CD14-positive monocyte (primary cell): Measurements from ENCODE around the gene MRPL30. TPM values are rescaled to one million over a fixed set of nuclear protein-coding genes. Genes with fewer than 3 reads are reported as not detected.

Experiments
- DNase-seq, 3 donors: peaks; one replicate each; pipeline ENCODE4 v3.0.0-alpha.2; 2011 to 2022
- H2AFZ ChIP-seq: 2 replicates; pipeline ENCODE4 v1.6.0; 2012; ENCODE audit warnings: mild to moderate bottlenecking, low read depth, low read length, inconsistent platforms; ENCODE audit not compliant: insufficient read depth, poor library complexity, severe bottlenecking
- H3K27ac ChIP-seq, 2 donors: 1 replicate in 1 of 2; 2 replicates in 1 of 2; pipeline ENCODE4 v1.5.1; 2012 to 2013; ENCODE audit warnings: low read length in 2 of 2, control low read depth in 1 of 2, inconsistent platforms in 1 of 2, low read depth in 1 of 2, mild to moderate bottlenecking in 1 of 2
- H3K27me3 ChIP-seq, 2 donors: one replicate each; pipeline versions ENCODE4 v1.6.0 to v1.6.1; 2011 to 2013; ENCODE audit warnings: low read length in 2 of 2; ENCODE audit not compliant: control insufficient read depth in 2 of 2, insufficient read depth in 2 of 2
- H3K36me3 ChIP-seq, 2 donors: replicated peaks in 1 of 2; 1 replicate in 1 of 2; 2 replicates in 1 of 2; pipeline versions ENCODE4 v1.5.1 to v1.6.1; 2012 to 2013; ENCODE audit warnings: low read length in 2 of 2, control low read depth in 1 of 2, inconsistent platforms in 1 of 2, mild to moderate bottlenecking in 1 of 2; ENCODE audit not compliant: insufficient read depth in 2 of 2, control insufficient read depth in 1 of 2
- H3K4me1 ChIP-seq, 2 donors: 1 replicate in 1 of 2; 2 replicates in 1 of 2; pipeline versions ENCODE4 v1.5.1 to v1.6.1; 2012 to 2013; ENCODE audit warnings: low read length in 2 of 2, control low read depth in 1 of 2, inconsistent platforms in 1 of 2, mild to moderate bottlenecking in 1 of 2, moderate library complexity in 1 of 2; ENCODE audit not compliant: insufficient read depth in 2 of 2, control insufficient read depth in 1 of 2
- H3K4me2 ChIP-seq: replicated peaks from 2 replicates; pipeline ENCODE3; 2012; ENCODE audit warnings: low read length, moderate library complexity, mild to moderate bottlenecking; ENCODE audit not compliant: poor library complexity, severe bottlenecking; ENCODE audit errors: extremely low read depth
- H3K4me3 ChIP-seq, 3 experiments: fragments of 200-600 bp in 1 of 3; sonication (generic) in 1 of 3; replicated peaks in 1 of 3; 1 replicate in 2 of 3; 2 replicates in 1 of 3; pipeline ENCODE4 v1.5.1; 2011 to 2013; ENCODE audit warnings: low read length in 3 of 3, mild to moderate bottlenecking in 3 of 3, control low read depth in 2 of 3, low read depth in 2 of 3, inconsistent platforms in 1 of 3, moderate library complexity in 1 of 3
- H3K79me2 ChIP-seq: 2 replicates; pipeline ENCODE4 v1.6.0; 2012; ENCODE audit warnings: mild to moderate bottlenecking, control low read depth, inconsistent platforms, low read length, moderate library complexity; ENCODE audit not compliant: insufficient read depth
- H3K9ac ChIP-seq: 2 replicates; pipeline ENCODE4 v1.6.0; 2017; ENCODE audit warnings: low read length, mild to moderate bottlenecking; ENCODE audit not compliant: insufficient read depth, poor library complexity, severe bottlenecking
- H3K9me3 ChIP-seq, 2 donors: replicated peaks in 1 of 2; 1 replicate in 1 of 2; 2 replicates in 1 of 2; pipeline versions ENCODE4 v1.5.1 to v1.6.1; 2012 to 2013; ENCODE audit warnings: low read length in 2 of 2, control low read depth in 1 of 2; ENCODE audit not compliant: control insufficient read depth in 1 of 2, insufficient read depth in 1 of 2
- H4K20me1 ChIP-seq: 2 replicates; pipeline ENCODE4 v1.6.0; 2012; ENCODE audit warnings: mild to moderate bottlenecking, low read length, control low read depth, moderate library complexity; ENCODE audit not compliant: insufficient read depth
- H3K27ac Mint-ChIP-seq, 7 donors: one replicate each; pipeline ENCODE4 v1.8.0; 2020; ENCODE audit warnings: mild to moderate bottlenecking in 7 of 7, mixed read lengths in 7 of 7, moderate library complexity in 6 of 7, inconsistent platforms in 2 of 7
- H3K27me3 Mint-ChIP-seq, 3 donors: one replicate each; pipeline ENCODE4 v1.8.0; 2021 to 2022; ENCODE audit warnings: low read depth in 3 of 3, mild to moderate bottlenecking in 3 of 3, mixed read lengths in 3 of 3, moderate library complexity in 3 of 3, inconsistent platforms in 1 of 3
- H3K36me3 Mint-ChIP-seq, 2 donors: one replicate each; pipeline ENCODE4 v1.8.0; 2020; ENCODE audit warnings: mixed read lengths in 2 of 2, inconsistent platforms in 1 of 2, mild to moderate bottlenecking in 1 of 2
- H3K4me1 Mint-ChIP-seq: one replicate; pipeline ENCODE4 v1.8.0; 2020; ENCODE audit warnings: mild to moderate bottlenecking, mixed read lengths
- H3K4me3 Mint-ChIP-seq, 2 donors: one replicate each; pipeline ENCODE4 v1.8.0; 2020; ENCODE audit warnings: mild to moderate bottlenecking in 2 of 2, mixed read lengths in 2 of 2, moderate library complexity in 1 of 2
- H3K9me3 Mint-ChIP-seq, 7 donors: one replicate each; pipeline ENCODE4 v1.8.0; 2020 to 2022; ENCODE audit warnings: mixed read lengths in 7 of 7, mild to moderate bottlenecking in 6 of 7, moderate library complexity in 6 of 7, inconsistent platforms in 2 of 7
- CTCF ChIP-seq: fragments of 200-600 bp; IDR thresholded peaks from one replicate; pipeline ENCODE4 v1.8.0; 2022; ENCODE audit warnings: antibody characterized with exemption, mild to moderate bottlenecking
- WGBS: methylation state at CpG from one replicate; pipeline ENCODE4 v1.1.5; 2013; ENCODE audit warnings: missing lambda C conversion rate; ENCODE audit not compliant: insufficient coverage; 5-methylcytosine and 5-hydroxymethylcytosine counted together
- intact Hi-C, 2 donors: fragments of 100-400 bp; cut with micrococcal nuclease; formaldehyde crosslinking; loops; one replicate each; pipeline versions ENCODE4 v1.15.0 to v1.15.1; 2023
- polyA plus RNA-seq, 3 donors: library from polyadenylated mRNA; depleted of rRNA in 1 of 3; unstranded in 2 of 3; stranded (reverse) in 1 of 3; fragments of 300-500 nt in 2 of 3; fragments of >200 nt in 1 of 3; fragmentation: Illumina TruSeq in 2 of 3; gene quantifications; 1 replicate in 2 of 3; 2 replicates in 1 of 3; pipeline ENCODE4 v1.2.3, GENCODE V29; 2012 to 2021

The MRPL30 gene
- polyA plus RNA-seq, 3 donors = 6.3 to 14.2 (median 9.7) TPM

GRCh38 chr2:99139003-99139402 is 42.0 kb upstream of the MRPL30 start:
- Histone ChIP-seq H3K36me3 (no peaks in the 10 kb centered on the region), H4K20me1 (no peaks in the 10 kb centered on the region), H3K4me3 (no peak overlapping the region), H3K4me2 (no peak overlapping the region), H3K9me3 (no peaks in the 10 kb centered on the region), H3K79me2 (no peaks in the 10 kb centered on the region), H2AFZ (no peak overlapping the region), H3K9ac (no peak overlapping the region), H3K27ac (no peak overlapping the region), H3K27me3 (peaks cover 0 to 5% of the 10 kb centered on the region in 2 donors), H3K4me1 (peaks cover 25 to 39% of the 10 kb centered on the region in 2 donors)
- peaks cover 2 to 3% of the 10 kb centered on the region in 2 donors for H3K36me3 Mint-ChIP-seq
- no peak overlapping the region for H3K4me3 Mint-ChIP-seq
- peaks cover 47% of the 10 kb centered on the region for H3K4me1 Mint-ChIP-seq
- H3K27ac Mint-ChIP-seq = no peak overlapping the region
- intact Hi-C loops = no loop called here
- H3K9me3 Mint-ChIP-seq = peaks cover 0 to 3% (median 2%) of the 10 kb centered on the region in 7 donors
- peaks cover 0 to 15% (median 9%) of the 10 kb centered on the region in 3 donors for H3K27me3 Mint-ChIP-seq
- WGBS = 100% methylated on average over 2 of the region's 4 CpGs
- no peak for DNase-seq
- TF ChIP-seq CTCF = no peak

- Histone ChIP-seq H3K79me2 (no peaks in the 10 kb centered on the region), H3K9ac (peak overlapping the region; percentile 76), H3K27me3 (peaks cover 0 to 5% of the 10 kb centered on the region in 2 donors), H3K4me1 (peaks cover 21 to 41% of the 10 kb centered on the region in 2 donors), H3K27ac (peak overlapping the region in 1 of 2 donors; percentile 65), H2AFZ (peak overlapping the region; percentile 99), H3K4me2 (peak overlapping the region; percentile 83), H4K20me1 (no peaks in the 10 kb centered on the region), H3K36me3 (no peaks in the 10 kb centered on the region), H3K9me3 (no peaks in the 10 kb centered on the region), H3K4me3 (peak overlapping the region; percentile 79 to 99 (median 97))
- no peak for TF ChIP-seq CTCF
- Mint-ChIP-seq H3K27me3 (peaks cover 0 to 15% (median 9%) of the 10 kb centered on the region in 3 donors), H3K36me3 (no peaks in the 10 kb centered on the region), H3K9me3 (peaks cover 0 to 2% (median 0%) of the 10 kb centered on the region in 7 donors), H3K4me3 (peak overlapping the region; percentile 96 to 98), H3K4me1 (peaks cover 52% of the 10 kb centered on the region), H3K27ac (peak overlapping the region in 6 of 7 donors; percentile 33 to 88 (median 71))
- DNase-seq = peak in 1 of 3 donors; percentile 11
- intact Hi-C loops = loop anchor here in 1 of 2 donors (5.0 kb wide), 1 partner anchor 37 kb away; no protein-coding TSS in a partner anchor
- 0% methylated on average over 8 of the region's 17 CpGs for WGBS
These were observed 40.7 kb upstream of the MRPL30 start for GRCh38 chr2:99140056-99140859.
